Right lobe of liver (tissue), 6 donors: ENCODE measurements around the gene RFX4. TPM values are rescaled to one million over a fixed set of nuclear protein-coding genes. Genes with fewer than 3 reads are reported as not detected.

ENCODE experiments used
- ATAC-seq, 4 donors: fragments of 200-7000 bp; cut with Tn5 transposase; one replicate each; pipeline ENCODE4 v1.9.1; 2020; ENCODE audit warnings: mild to moderate bottlenecking in 4 of 4, moderate library complexity in 4 of 4
- DNase-seq, 3 donors: peaks; one replicate each; pipeline ENCODE4 v3.0.0-alpha.2; 2020
- H3K27ac ChIP-seq, 3 donors: fragments of 200-600 bp; one replicate each; pipeline ENCODE4 v1.8.0; 2022
- H3K27me3 ChIP-seq, 2 donors: fragments of 200-600 bp; one replicate each; pipeline ENCODE4 v1.8.0; 2022
- H3K36me3 ChIP-seq, 4 donors: fragments of 200-600 bp; sonication (generic) in 1 of 4; one replicate each; pipeline versions ENCODE4 v1.5.1 to v1.8.0; 2017 to 2022; ENCODE audit warnings: control low read depth in 1 of 4
- H3K4me1 ChIP-seq, 4 donors: fragments of 200-600 bp; sonication (generic) in 1 of 4; one replicate each; pipeline versions ENCODE4 v1.5.1 to v1.8.0; 2017 to 2022; ENCODE audit warnings: control low read depth in 1 of 4
- H3K4me3 ChIP-seq, 3 donors: fragments of 200-600 bp; one replicate each; pipeline ENCODE4 v1.8.0; 2022
- H3K9me3 ChIP-seq, 4 donors: fragments of 200-600 bp; sonication (generic) in 1 of 4; one replicate each; pipeline versions ENCODE4 v1.5.1 to v1.8.0; 2017 to 2022; ENCODE audit warnings: control low read depth in 1 of 4
- CTCF ChIP-seq, 4 donors: fragments of 200-600 bp in 3 of 4; fragments of 450-650 bp in 1 of 4; IDR thresholded peaks; one replicate each; pipeline versions ENCODE4 v1.5.1 to v1.8.0; 2016 to 2022; ENCODE audit warnings: antibody characterized with exemption in 4 of 4, mild to moderate bottlenecking in 2 of 4
- POLR2A ChIP-seq: fragments of 450-650 bp; IDR thresholded peaks from one replicate; pipeline ENCODE4 v1.6.1; 2017; ENCODE audit warnings: antibody characterized with exemption, mild to moderate bottlenecking
- WGBS: methylation state at CpG from one replicate; pipeline ENCODE4 v1.1.6; 2018; ENCODE audit warnings: low coverage, low lambda C conversion rate; ENCODE audit not compliant: insufficient coverage; ENCODE audit errors: missing lambda C conversion rate; 5-methylcytosine and 5-hydroxymethylcytosine counted together
- intact Hi-C, 2 donors: fragments of 100-400 bp; cut with DNase I; formaldehyde crosslinking; loops; one replicate each; pipeline versions ENCODE4 v1.11.2 to v1.14.1; 2022
- total RNA-seq, 6 experiments: library from RNA; depleted of rRNA in 2 of 6; stranded (reverse); fragments of >200 nt in 2 of 6; fragmentation: NEBNext Ultra II Directional in 3 of 6; extraction: Animal tissue kit (Norgen Biotek cat#: 25700) in 3 of 6; gene quantifications; one replicate each; pipeline versions ENCODE4 v1.1.0 to v1.2.4, GENCODE V29; 2016 to 2023
- donor health status: DM: no; HTN: yes; CAD: no.
- donor health status: DM: no; HTN: no; CAD: no.
- donor health status: DM: no; HTN: no; CAD: no.
- donor health status: DM: no; HTN: yes; CAD: no.
- donor health status: DM: no; HTN: yes; CAD: no.

The RFX4 gene
- total RNA-seq, 6 experiments from 2014 or later, result not detected

GRCh38 chr12:106672314-106673025, 89.7 kb downstream of the RFX4 start:
- no peak overlapping the region for H3K4me3 ChIP-seq
- 17% methylated on average over 7 of the region's 8 CpGs for WGBS
- H3K9me3 ChIP-seq, result no peaks in the 10 kb centered on the region
- DNase-seq, result no peak
- H3K4me1 ChIP-seq, result no peaks in the 10 kb centered on the region
- ATAC-seq, result no peak
- no peak overlapping the region for H3K27ac ChIP-seq
- TF ChIP-seq POLR2A (no peak), CTCF (IDR thresholded peaks at IDR 0.05) (no peak)
- H3K27me3 ChIP-seq, result no peaks in the 10 kb centered on the region
- intact Hi-C loops, result no loop called here
- no peaks in the 10 kb centered on the region for H3K36me3 ChIP-seq

GRCh38 chr12:106673141-106673540, 90.3 kb downstream of the RFX4 start:
- no peaks in the 10 kb centered on the region for H3K27me3 ChIP-seq

GRCh38 chr12:106675651-106676435, 93.0 kb downstream of the RFX4 start:
- no peak overlapping the region for H3K27ac ChIP-seq
- no peaks in the 10 kb centered on the region for H3K9me3 ChIP-seq
- no peak for DNase-seq
- intact Hi-C loops, result no loop called here
- no peak for ATAC-seq
- TF ChIP-seq POLR2A, result no peak
- TF ChIP-seq CTCF (IDR thresholded peaks at IDR 0.05), result no peak
- H3K36me3 ChIP-seq, result no peaks in the 10 kb centered on the region
- H3K4me3 ChIP-seq, result no peak overlapping the region
- WGBS, result 76% methylated on average over 8 of the region's 10 CpGs
- no peaks in the 10 kb centered on the region for H3K4me1 ChIP-seq
- no peaks in the 10 kb centered on the region for H3K27me3 ChIP-seq

More at GRCh38 chr12:106673141-106673540, 90.3 kb downstream of the RFX4 start:
- intact Hi-C loops, result no loop called here
- 37% methylated on average over 7 of the region's 8 CpGs for WGBS
- no peaks in the 10 kb centered on the region for H3K9me3 ChIP-seq
- no peak overlapping the region for H3K4me3 ChIP-seq
- no peak for ATAC-seq
- no peaks in the 10 kb centered on the region for H3K4me1 ChIP-seq
- no peak overlapping the region for H3K27ac ChIP-seq
- TF ChIP-seq POLR2A (no peak), CTCF (IDR thresholded peaks at IDR 0.05) (no peak)
- no peaks in the 10 kb centered on the region for H3K36me3 ChIP-seq
- no peak for DNase-seq

GRCh38 chr12:106679574-106679973, 96.8 kb downstream of the RFX4 start:
- ATAC-seq (no peak), DNase-seq (no peak)
- no peaks in the 10 kb centered on the region for H3K36me3 ChIP-seq
- H3K4me3 ChIP-seq, result no peak overlapping the region
- TF ChIP-seq POLR2A (no peak), CTCF (IDR thresholded peaks at IDR 0.05) (no peak)
- H3K9me3 ChIP-seq, result no peaks in the 10 kb centered on the region
- no peak overlapping the region for H3K27ac ChIP-seq
- no peaks in the 10 kb centered on the region for H3K27me3 ChIP-seq
- intact Hi-C loops, result no loop called here
- 87% methylated on average over 1 of the region's 1 CpG for WGBS
- H3K4me1 ChIP-seq, result no peaks in the 10 kb centered on the region
